DOHH2 (cell line): ENCODE results near the gene SMARCC1.

Source experiments
- H3F3A ChIP-seq: fragments of 200-600 bp; sonication (generic), shearing (Covaris generic); 2 replicates; pipeline ENCODE4 v1.6.0; 2016; ENCODE audit warnings: antibody characterized with exemption, mild to moderate bottlenecking; ENCODE audit not compliant: control insufficient read depth, insufficient read depth
- H3K27ac ChIP-seq: fragments of 200-600 bp; sonication (generic); 2 replicates; pipeline ENCODE4 v1.5.1; 2014; ENCODE audit warnings: low read depth, mild to moderate bottlenecking, low read length, moderate library complexity
- H3K27me3 ChIP-seq: fragments of 200-600 bp; sonication (generic); 2 replicates; pipeline ENCODE4 v1.6.1; 2014; ENCODE audit warnings: mild to moderate bottlenecking, low read length, mixed read lengths; ENCODE audit not compliant: control insufficient read depth
- H3K36me3 ChIP-seq: fragments of 200-600 bp; sonication (generic); 2 replicates; pipeline ENCODE4 v1.6.1; 2014; ENCODE audit warnings: mild to moderate bottlenecking, low read length, moderate library complexity, mixed read lengths; ENCODE audit not compliant: control insufficient read depth
- H3K4me1 ChIP-seq: fragments of 200-600 bp; sonication (generic); 2 replicates; pipeline ENCODE4 v1.6.1; 2014; ENCODE audit warnings: mild to moderate bottlenecking, low read length, mixed read lengths; ENCODE audit not compliant: control insufficient read depth
- H3K4me2 ChIP-seq: fragments of 200-600 bp; sonication (generic); 2 replicates; pipeline ENCODE4 v1.6.0; 2014; ENCODE audit warnings: mild to moderate bottlenecking, low read length, moderate library complexity
- H3K4me3 ChIP-seq: fragments of 200-600 bp; sonication (generic); 2 replicates; pipeline ENCODE4 v1.5.1; 2014; ENCODE audit warnings: mild to moderate bottlenecking, low read length, mixed read lengths
- H3K79me2 ChIP-seq: fragments of 200-600 bp; sonication (generic); 2 replicates; pipeline ENCODE4 v1.6.1; 2014; ENCODE audit warnings: mild to moderate bottlenecking, low read length, mixed read lengths; ENCODE audit not compliant: control insufficient read depth
- H3K9me2 ChIP-seq: fragments of 200-600 bp; sonication (generic); replicated peaks from 2 replicates; pipeline ENCODE4 v1.6.1; 2014; ENCODE audit warnings: mild to moderate bottlenecking, low read length, mixed read lengths; ENCODE audit not compliant: control insufficient read depth
- H3K9me3 ChIP-seq: fragments of 200-600 bp; sonication (generic); 2 replicates; pipeline ENCODE4 v1.6.1; 2014; ENCODE audit warnings: antibody characterized with exemption, low read length, mixed read lengths; ENCODE audit not compliant: control insufficient read depth, insufficient read depth
- H4K20me1 ChIP-seq: fragments of 200-600 bp; sonication (generic); 2 replicates; pipeline ENCODE4 v1.6.0; 2014; ENCODE audit warnings: low read depth, mild to moderate bottlenecking, antibody characterized with exemption, low read length, moderate library complexity; ENCODE audit not compliant: control insufficient read depth, insufficient read depth
- EZH2phosphoT487 ChIP-seq: fragments of 200-600 bp; sonication (generic); IDR thresholded peaks from 2 replicates; pipeline ENCODE4 v1.6.1; 2017; ENCODE audit warnings: borderline replicate concordance, mild to moderate bottlenecking, antibody characterized with exemption, low read length, moderate library complexity, mixed read lengths
- TF ChIP-seq, protein P1 (sequence below): fragments of 200-600 bp; sonication (generic); IDR thresholded peaks from one replicate; pipeline ENCODE4 v1.5.1; 2014; ENCODE audit warnings: antibody characterized with exemption, mild to moderate bottlenecking, low read depth, low read length; ENCODE audit not compliant: poor library complexity, severe bottlenecking

The SMARCC1 gene

DNA sequence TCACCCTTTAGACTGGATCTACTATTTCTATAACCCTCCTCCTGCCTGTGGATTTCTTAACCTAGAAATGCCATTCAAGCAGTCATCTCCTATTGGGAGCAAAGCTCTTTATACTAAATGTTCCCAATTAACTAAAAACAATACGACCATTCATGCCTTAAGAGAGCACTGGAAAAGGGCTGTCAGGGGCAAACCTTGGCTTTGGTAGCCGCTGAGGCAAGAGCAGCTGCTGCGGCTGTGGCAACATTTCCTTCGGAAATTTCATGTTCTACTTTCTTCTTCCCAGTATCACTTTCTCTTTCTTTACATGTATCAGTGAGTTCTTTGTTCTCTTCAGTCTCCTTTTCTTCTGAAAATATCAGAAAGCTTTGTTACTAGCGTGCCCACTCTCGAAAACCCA lies 146.7 kb downstream of the SMARCC1 start:
- H3K4me1 ChIP-seq, result no peaks in the 10 kb centered on the region
- H3K4me2 ChIP-seq, result no peak overlapping the region
- no peaks in the 10 kb centered on the region for H4K20me1 ChIP-seq

DNA sequence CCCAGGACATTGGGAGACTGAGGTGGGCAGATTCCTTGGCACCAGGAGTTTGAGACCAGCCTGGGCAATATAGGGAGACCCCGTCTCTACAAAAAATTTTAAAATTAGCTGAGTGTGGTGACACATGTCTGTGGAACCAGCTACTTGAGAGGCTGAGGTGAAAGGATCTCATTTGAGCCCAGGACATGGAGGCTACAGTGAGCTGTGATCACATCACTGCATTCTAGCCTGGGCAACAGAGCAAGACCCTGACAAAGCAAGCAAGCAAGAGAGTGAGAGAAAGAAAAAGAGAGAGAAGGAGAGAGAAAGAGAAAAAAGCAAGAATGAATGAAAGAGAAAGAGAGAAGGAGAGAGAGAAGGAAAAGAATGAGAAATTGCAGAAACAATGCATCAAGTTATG lies 150.9 kb downstream of the SMARCC1 start:
- Histone ChIP-seq H3K4me2 (no peak overlapping the region), H3F3A (no peaks in the 10 kb centered on the region), H3K27ac (no peak overlapping the region), H3K27me3 (no peaks in the 10 kb centered on the region), H3K9me2 (no peaks in the 10 kb centered on the region), H3K4me1 (no peaks in the 10 kb centered on the region), H3K4me3 (no peak overlapping the region), H3K9me3 (no peaks in the 10 kb centered on the region), H3K79me2 (no peaks in the 10 kb centered on the region), H4K20me1 (no peaks in the 10 kb centered on the region), H3K36me3 (peaks cover 84% of the 10 kb centered on the region)
- TF ChIP-seq, protein P1, sequence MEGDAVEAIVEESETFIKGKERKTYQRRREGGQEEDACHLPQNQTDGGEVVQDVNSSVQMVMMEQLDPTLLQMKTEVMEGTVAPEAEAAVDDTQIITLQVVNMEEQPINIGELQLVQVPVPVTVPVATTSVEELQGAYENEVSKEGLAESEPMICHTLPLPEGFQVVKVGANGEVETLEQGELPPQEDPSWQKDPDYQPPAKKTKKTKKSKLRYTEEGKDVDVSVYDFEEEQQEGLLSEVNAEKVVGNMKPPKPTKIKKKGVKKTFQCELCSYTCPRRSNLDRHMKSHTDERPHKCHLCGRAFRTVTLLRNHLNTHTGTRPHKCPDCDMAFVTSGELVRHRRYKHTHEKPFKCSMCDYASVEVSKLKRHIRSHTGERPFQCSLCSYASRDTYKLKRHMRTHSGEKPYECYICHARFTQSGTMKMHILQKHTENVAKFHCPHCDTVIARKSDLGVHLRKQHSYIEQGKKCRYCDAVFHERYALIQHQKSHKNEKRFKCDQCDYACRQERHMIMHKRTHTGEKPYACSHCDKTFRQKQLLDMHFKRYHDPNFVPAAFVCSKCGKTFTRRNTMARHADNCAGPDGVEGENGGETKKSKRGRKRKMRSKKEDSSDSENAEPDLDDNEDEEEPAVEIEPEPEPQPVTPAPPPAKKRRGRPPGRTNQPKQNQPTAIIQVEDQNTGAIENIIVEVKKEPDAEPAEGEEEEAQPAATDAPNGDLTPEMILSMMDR, result no peak
- TF ChIP-seq EZH2phosphoT487, result no peak

More for the DNA sequence above, 146.7 kb downstream of the SMARCC1 start:
- Histone ChIP-seq H3K9me2 (no peaks in the 10 kb centered on the region), H3K9me3 (no peaks in the 10 kb centered on the region), H3K36me3 (peaks cover 92% of the 10 kb centered on the region), H3K27ac (no peak overlapping the region), H3F3A (no peaks in the 10 kb centered on the region), H3K27me3 (no peaks in the 10 kb centered on the region), H3K4me3 (no peak overlapping the region), H3K79me2 (0 out of 2 replicates have a peak, but pooled peaks cover 3% of the 10 kb centered on the region)
- TF ChIP-seq, protein P1, result no peak
- TF ChIP-seq EZH2phosphoT487, result no peak

DNA sequence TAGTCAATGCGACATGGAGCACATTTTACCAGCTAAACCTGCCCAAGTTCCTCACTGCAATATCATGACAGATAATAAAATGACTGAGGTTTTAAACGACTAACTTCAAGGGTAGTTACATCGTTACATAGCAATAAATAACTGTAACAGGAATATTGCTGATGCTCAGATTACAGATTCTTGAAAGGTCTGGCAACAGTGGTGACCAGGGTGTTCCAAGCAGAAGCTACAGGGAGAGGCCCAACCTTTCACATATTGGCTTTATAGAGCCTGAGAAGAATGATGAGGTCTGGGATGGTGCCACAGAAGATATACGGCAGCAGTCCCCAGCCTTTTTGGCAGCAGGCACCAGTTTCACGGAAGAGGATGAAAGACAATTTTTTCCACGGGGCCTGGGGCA lies 151.9 kb downstream of the SMARCC1 start:
- Histone ChIP-seq H3K4me1 (no peaks in the 10 kb centered on the region), H3K4me3 (no peak overlapping the region), H3K9me2 (no peaks in the 10 kb centered on the region), H3K27me3 (no peaks in the 10 kb centered on the region), H3K4me2 (no peak overlapping the region), H4K20me1 (no peaks in the 10 kb centered on the region), H3K9me3 (no peaks in the 10 kb centered on the region), H3K79me2 (no peaks in the 10 kb centered on the region), H3F3A (no peaks in the 10 kb centered on the region), H3K27ac (no peak overlapping the region), H3K36me3 (peaks cover 75% of the 10 kb centered on the region)
- no peak for TF ChIP-seq EZH2phosphoT487
- TF ChIP-seq, protein P1, result no peak
